HG02571 (cell line): Measurements from ENCODE around the gene LRRC34.

ENCODE experiments used
- ATAC-seq: cut with Tn5 transposase; IDR thresholded peaks from one replicate; pipeline ENCODE4 v1.9.1; 2021; ENCODE audit warnings: mild to moderate bottlenecking, moderate library complexity; ENCODE audit not compliant: unreplicated experiment

The LRRC34 gene

GRCh38 chr3:169812332-169813235 lies at the start of gene LRRC34, which contains the start of gene LRRIQ4:
LRRC34 (minus strand) TSS chr3:169812904; CDS start chr3:169812548, 356 bp downstream.
LRRIQ4 (plus strand) TSS chr3:169812870; CDS start chr3:169821922, 9,052 bp downstream.
- ATAC-seq = peak; percentile 67

GRCh38 chr3:169861871-169862270 lies 49.2 kb upstream of the LRRC34 start:
- no peak for ATAC-seq

GRCh38 chr3:169857811-169858210 lies 45.1 kb upstream of the LRRC34 start:
- ATAC-seq = no peak

GRCh38 chr3:169855514-169855913 lies 42.8 kb upstream of the LRRC34 start:
- no peak for ATAC-seq

GRCh38 chr3:169850618-169851017 lies 37.9 kb upstream of the LRRC34 start:
- ATAC-seq = no peak

- no peak for ATAC-seq
Measured at GRCh38 chr3:169848741-169849140, 36.0 kb upstream of the LRRC34 start.

- no peak for ATAC-seq
Measured at GRCh38 chr3:169847896-169848295, 35.2 kb upstream of the LRRC34 start.

GRCh38 chr3:169846458-169847193 lies 33.9 kb upstream of the LRRC34 start:
- ATAC-seq = peak; percentile 85

- ATAC-seq = no peak
Measured at GRCh38 chr3:169842960-169843359, 30.3 kb upstream of the LRRC34 start.

- no peak for ATAC-seq
Measured at GRCh38 chr3:169841171-169841570, 28.5 kb upstream of the LRRC34 start.

GRCh38 chr3:169838511-169839030 lies 25.9 kb upstream of the LRRC34 start:
- ATAC-seq = no peak

- ATAC-seq = no peak
Measured at GRCh38 chr3:169836942-169837275, 24.2 kb upstream of the LRRC34 start.

- peak; percentile 90 for ATAC-seq
Measured at GRCh38 chr3:169836078-169836941, 23.6 kb upstream of the LRRC34 start.

- peak; percentile 6 for ATAC-seq
Measured at GRCh38 chr3:169835533-169835932, 22.8 kb upstream of the LRRC34 start.

GRCh38 chr3:169827712-169828111 lies 15.0 kb upstream of the LRRC34 start:
- no peak for ATAC-seq

GRCh38 chr3:169825316-169825715 lies 12.6 kb upstream of the LRRC34 start:
- no peak for ATAC-seq

GRCh38 chr3:169822983-169823382 lies 10.3 kb upstream of the LRRC34 start:
- no peak for ATAC-seq

- no peak for ATAC-seq
Measured at GRCh38 chr3:169822540-169822939, 9.8 kb upstream of the LRRC34 start.

GRCh38 chr3:169822091-169822490 lies 9.4 kb upstream of the LRRC34 start:
- no peak for ATAC-seq

GRCh38 chr3:169818316-169818715 lies 5.6 kb upstream of the LRRC34 start:
- ATAC-seq = no peak
